ENCODE results near the gene GPSM1.

The GPSM1 gene

GRCh38 chr9:136394312-136395019 lies 67.1 kb downstream of the GPSM1 start:
- H3K4me3 ChIP-seq (replicated peaks; ENCODE audit: low read depth, low read length) = no peak overlapping the region

GRCh38 chr9:136395020-136395340 lies 67.6 kb downstream of the GPSM1 start:
- TF ChIP-seq, protein P1, sequence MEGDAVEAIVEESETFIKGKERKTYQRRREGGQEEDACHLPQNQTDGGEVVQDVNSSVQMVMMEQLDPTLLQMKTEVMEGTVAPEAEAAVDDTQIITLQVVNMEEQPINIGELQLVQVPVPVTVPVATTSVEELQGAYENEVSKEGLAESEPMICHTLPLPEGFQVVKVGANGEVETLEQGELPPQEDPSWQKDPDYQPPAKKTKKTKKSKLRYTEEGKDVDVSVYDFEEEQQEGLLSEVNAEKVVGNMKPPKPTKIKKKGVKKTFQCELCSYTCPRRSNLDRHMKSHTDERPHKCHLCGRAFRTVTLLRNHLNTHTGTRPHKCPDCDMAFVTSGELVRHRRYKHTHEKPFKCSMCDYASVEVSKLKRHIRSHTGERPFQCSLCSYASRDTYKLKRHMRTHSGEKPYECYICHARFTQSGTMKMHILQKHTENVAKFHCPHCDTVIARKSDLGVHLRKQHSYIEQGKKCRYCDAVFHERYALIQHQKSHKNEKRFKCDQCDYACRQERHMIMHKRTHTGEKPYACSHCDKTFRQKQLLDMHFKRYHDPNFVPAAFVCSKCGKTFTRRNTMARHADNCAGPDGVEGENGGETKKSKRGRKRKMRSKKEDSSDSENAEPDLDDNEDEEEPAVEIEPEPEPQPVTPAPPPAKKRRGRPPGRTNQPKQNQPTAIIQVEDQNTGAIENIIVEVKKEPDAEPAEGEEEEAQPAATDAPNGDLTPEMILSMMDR (IDR thresholded peaks at IDR 0.05; ENCODE audit: low read depth, low read length, missing control alignments) = no peak
- H3K4me3 ChIP-seq (replicated peaks; ENCODE audit: low read depth, low read length) = no peak overlapping the region
- no peak for DNase-seq (ENCODE audit: extremely low read depth, low read depth)

More at GRCh38 chr9:136394312-136395019, 67.1 kb downstream of the GPSM1 start:
- TF ChIP-seq, protein P1 (IDR thresholded peaks at IDR 0.05; ENCODE audit: low read depth, low read length, missing control alignments) = no peak
- no peak for DNase-seq (ENCODE audit: extremely low read depth, low read depth)

GRCh38 chr9:136395345-136396218 lies 68.2 kb downstream of the GPSM1 start:
- DNase-seq (ENCODE audit: extremely low read depth, low read depth) = no peak
- TF ChIP-seq, protein P1 (IDR thresholded peaks at IDR 0.05; ENCODE audit: low read depth, low read length, missing control alignments) = no peak
- no peak overlapping the region for H3K4me3 ChIP-seq (replicated peaks; ENCODE audit: low read depth, low read length)

GRCh38 chr9:136396219-136396515 lies 68.8 kb downstream of the GPSM1 start:
- TF ChIP-seq, protein P1 (IDR thresholded peaks at IDR 0.05; ENCODE audit: low read depth, low read length, missing control alignments) = no peak
- H3K4me3 ChIP-seq (replicated peaks; ENCODE audit: low read depth, low read length) = no peak overlapping the region
- no peak for DNase-seq (ENCODE audit: extremely low read depth, low read depth)

- H3K4me3 ChIP-seq (replicated peaks; ENCODE audit: low read depth, low read length) = no peak overlapping the region; the same call in 1 of the 2 replicates
- DNase-seq (ENCODE audit: extremely low read depth, low read depth) = no peak
- TF ChIP-seq, protein P1 (IDR thresholded peaks at IDR 0.05; ENCODE audit: low read depth, low read length, missing control alignments) = no peak
Observed at GRCh38 chr9:136397643-136398042, 70.3 kb downstream of the GPSM1 start.

GRCh38 chr9:136398286-136398685 lies 70.9 kb downstream of the GPSM1 start:
- DNase-seq (ENCODE audit: extremely low read depth, low read depth) = no peak
- TF ChIP-seq, protein P1 (IDR thresholded peaks at IDR 0.05; ENCODE audit: low read depth, low read length, missing control alignments) = no peak
- H3K4me3 ChIP-seq (replicated peaks; ENCODE audit: low read depth, low read length) = peak overlapping the region; percentile 95

All from HFF-Myc (cell line).